LHCN-M2 (cell line): Measurements from ENCODE around the gene CCDC86. TPM values are rescaled to one million over a fixed set of nuclear protein-coding genes. Genes with fewer than 3 reads are reported as not detected.
A peak's percentile ranks its signal among the peaks of the same experiment; 100 is the strongest.
"Not testable (repeated sequence)": the region's sequence is repeated elsewhere in the genome, so short reads cannot be mapped to it uniquely, and the experiment has no call there.

Experiments used
- DNase-seq: peaks from one replicate; pipeline ENCODE4 v3.0.0-alpha.2; 2012; ENCODE audit warnings: low read depth
- polyA plus RNA-seq: library from polyadenylated mRNA; unstranded; fragments of >200 nt; gene quantifications from one replicate; pipeline ENCODE4 v1.2.1, GENCODE V29; 2012; ENCODE audit warnings: missing spikeins
- total RNA-seq: library from RNA; depleted of rRNA; stranded (reverse); fragments of >200 nt; gene quantifications from 2 replicates; pipeline ENCODE4 v1.2.3, GENCODE V29; 2014; rRNA removed

Gene CCDC86
- 33.1 and 34.5 TPM in 2 replicates for total RNA-seq
- polyA plus RNA-seq: 38.2 TPM

- peak; percentile 94 for DNase-seq
These were observed at the start of gene CCDC86 for GRCh38 chr11:60841797-60842667. Gene CCDC86, plus strand, starts transcription at chr11:60842113. Its CDS starts 12 bp downstream, at chr11:60842125.

GRCh38 chr11:60792521-60792920 is 49.4 kb upstream of the CCDC86 start:
- DNase-seq: no peak

- no peak for DNase-seq
These were observed 46.6 kb upstream of the CCDC86 start for GRCh38 chr11:60795291-60795690.

- no peak for DNase-seq
These were observed 43.9 kb upstream of the CCDC86 start for GRCh38 chr11:60797846-60798630.

GRCh38 chr11:60798631-60799030 is 43.3 kb upstream of the CCDC86 start:
- DNase-seq: no peak

- no peak for DNase-seq
These were observed 40.7 kb upstream of the CCDC86 start for GRCh38 chr11:60801194-60801593.

GRCh38 chr11:60803273-60803936 is 38.5 kb upstream of the CCDC86 start:
- DNase-seq: no peak

GRCh38 chr11:60809249-60809648 is 32.7 kb upstream of the CCDC86 start:
- DNase-seq: no peak

- DNase-seq: no peak
These were observed 32.2 kb upstream of the CCDC86 start for GRCh38 chr11:60809691-60810090.

- no peak for DNase-seq
These were observed 31.8 kb upstream of the CCDC86 start for GRCh38 chr11:60810151-60810550.

GRCh38 chr11:60810569-60810968 is 31.3 kb upstream of the CCDC86 start:
- DNase-seq: no peak

- DNase-seq: no peak
These were observed 28.6 kb upstream of the CCDC86 start for GRCh38 chr11:60813324-60813723.

GRCh38 chr11:60814112-60814511 is 27.8 kb upstream of the CCDC86 start:
- DNase-seq: no peak

GRCh38 chr11:60816590-60817157 is 25.2 kb upstream of the CCDC86 start:
- no peak for DNase-seq

- no peak for DNase-seq
These were observed 23.9 kb upstream of the CCDC86 start for GRCh38 chr11:60818057-60818456.

GRCh38 chr11:60821827-60822599 is 19.9 kb upstream of the CCDC86 start:
- no peak for DNase-seq

GRCh38 chr11:60823745-60824306 is 18.1 kb upstream of the CCDC86 start:
- not testable (repeated sequence) for DNase-seq

- no peak for DNase-seq
These were observed 16.8 kb upstream of the CCDC86 start for GRCh38 chr11:60825118-60825517.

GRCh38 chr11:60825790-60826189 is 16.1 kb upstream of the CCDC86 start:
- no peak for DNase-seq

- DNase-seq: no peak
These were observed 11.3 kb upstream of the CCDC86 start for GRCh38 chr11:60830478-60831142.
